Measurements from ENCODE around the gene CCDC149. TPM values are rescaled to one million over a fixed set of nuclear protein-coding genes. Genes with fewer than 3 reads are reported as not detected.

The CCDC149 gene
- total RNA-seq, 1 experiment from 2014 or later, result 12.7 TPM

GRCh38 chr4:24798036-24798610 lies 114.7 kb downstream of the CCDC149 start:
- CTCF ChIA-PET, result no interaction called here
- H3K27me3 Mint-ChIP-seq (ENCODE audit: insufficient read depth, unreplicated experiment), result no peaks in the 10 kb centered on the region

DNA sequence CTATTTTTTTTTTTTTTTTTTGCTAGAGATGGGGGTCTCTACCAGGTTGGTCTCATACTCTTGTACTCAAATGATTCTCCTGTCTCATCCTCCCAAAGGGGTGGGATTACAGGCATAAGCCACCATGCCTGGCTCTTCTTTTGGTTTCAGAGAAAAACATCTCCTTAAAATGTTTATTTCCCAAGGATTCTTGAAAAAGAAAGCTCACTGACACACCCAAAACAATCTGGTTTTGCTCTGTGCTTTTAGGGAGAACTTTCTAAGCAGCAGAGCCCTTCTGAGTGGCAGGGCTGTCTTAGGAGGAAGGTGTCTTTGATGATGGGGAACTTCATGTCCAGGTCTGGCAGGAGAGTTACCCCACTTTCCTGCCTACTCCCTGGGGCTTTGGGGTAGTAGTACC lies 116.2 kb downstream of the CCDC149 start:
- TF ChIP-seq, protein P1, sequence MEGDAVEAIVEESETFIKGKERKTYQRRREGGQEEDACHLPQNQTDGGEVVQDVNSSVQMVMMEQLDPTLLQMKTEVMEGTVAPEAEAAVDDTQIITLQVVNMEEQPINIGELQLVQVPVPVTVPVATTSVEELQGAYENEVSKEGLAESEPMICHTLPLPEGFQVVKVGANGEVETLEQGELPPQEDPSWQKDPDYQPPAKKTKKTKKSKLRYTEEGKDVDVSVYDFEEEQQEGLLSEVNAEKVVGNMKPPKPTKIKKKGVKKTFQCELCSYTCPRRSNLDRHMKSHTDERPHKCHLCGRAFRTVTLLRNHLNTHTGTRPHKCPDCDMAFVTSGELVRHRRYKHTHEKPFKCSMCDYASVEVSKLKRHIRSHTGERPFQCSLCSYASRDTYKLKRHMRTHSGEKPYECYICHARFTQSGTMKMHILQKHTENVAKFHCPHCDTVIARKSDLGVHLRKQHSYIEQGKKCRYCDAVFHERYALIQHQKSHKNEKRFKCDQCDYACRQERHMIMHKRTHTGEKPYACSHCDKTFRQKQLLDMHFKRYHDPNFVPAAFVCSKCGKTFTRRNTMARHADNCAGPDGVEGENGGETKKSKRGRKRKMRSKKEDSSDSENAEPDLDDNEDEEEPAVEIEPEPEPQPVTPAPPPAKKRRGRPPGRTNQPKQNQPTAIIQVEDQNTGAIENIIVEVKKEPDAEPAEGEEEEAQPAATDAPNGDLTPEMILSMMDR (IDR thresholded peaks at IDR 0.05; ENCODE audit: unreplicated experiment), result no peak
- H3K27me3 Mint-ChIP-seq (ENCODE audit: insufficient read depth, unreplicated experiment), result no peaks in the 10 kb centered on the region
- BruUV-seq (replicated peaks), result no TSS peak
- DNase-seq (ENCODE audit: unreplicated experiment), result no peak
- no peaks in the 10 kb centered on the region for H3K36me3 Mint-ChIP-seq (ENCODE audit: insufficient read depth, unreplicated experiment)
- no peaks in the 10 kb centered on the region for H3K4me1 Mint-ChIP-seq (ENCODE audit: insufficient read depth, unreplicated experiment)
- intact Hi-C loops (cut with micrococcal nuclease), result no loop called here
- no peaks in the 10 kb centered on the region for H3K9me3 Mint-ChIP-seq (ENCODE audit: unreplicated experiment)
- no peak overlapping the region for H3K27ac Mint-ChIP-seq (ENCODE audit: low read depth, unreplicated experiment)
- POLR2A ChIA-PET, result no interaction called here
- CTCF ChIA-PET, result interaction anchor here (0.5 to 3.3 kb wide), 7 partner anchors 17 to 1648 kb away, joined by 3 to 10 read pairs (median 4); no protein-coding TSS in a partner anchor
- no peak overlapping the region for H3K4me3 Mint-ChIP-seq (ENCODE audit: unreplicated experiment)

More at GRCh38 chr4:24798036-24798610, 114.7 kb downstream of the CCDC149 start:
- TF ChIP-seq, protein P1 (IDR thresholded peaks at IDR 0.05; ENCODE audit: unreplicated experiment), result no peak
- H3K27ac Mint-ChIP-seq (ENCODE audit: low read depth, unreplicated experiment), result no peak overlapping the region
- intact Hi-C loops (cut with micrococcal nuclease), result no loop called here
- no peak for DNase-seq (ENCODE audit: unreplicated experiment)
- H3K4me1 Mint-ChIP-seq (ENCODE audit: insufficient read depth, unreplicated experiment), result no peaks in the 10 kb centered on the region
- no TSS peak for BruUV-seq (replicated peaks)
- no peak overlapping the region for H3K4me3 Mint-ChIP-seq (ENCODE audit: unreplicated experiment)
- POLR2A ChIA-PET, result interaction anchor here (0.5 to 0.6 kb wide), 2 partner anchors 42 to 150 kb away, joined by 3 to 5 read pairs; no protein-coding TSS in a partner anchor
- no peaks in the 10 kb centered on the region for H3K9me3 Mint-ChIP-seq (ENCODE audit: unreplicated experiment)
- H3K36me3 Mint-ChIP-seq (ENCODE audit: insufficient read depth, unreplicated experiment), result no peaks in the 10 kb centered on the region

- TF ChIP-seq, protein P1 (IDR thresholded peaks at IDR 0.05; ENCODE audit: unreplicated experiment), result no peak
- no peaks in the 10 kb centered on the region for H3K27me3 Mint-ChIP-seq (ENCODE audit: insufficient read depth, unreplicated experiment)
- H3K27ac Mint-ChIP-seq (ENCODE audit: low read depth, unreplicated experiment), result no peak overlapping the region
- CTCF ChIA-PET, result interaction anchor here (0.6 to 3.3 kb wide), 4 partner anchors 18 to 1648 kb away, joined by 3 to 10 read pairs (median 4); no protein-coding TSS in a partner anchor
- no peak overlapping the region for H3K4me3 Mint-ChIP-seq (ENCODE audit: unreplicated experiment)
- BruUV-seq (replicated peaks), result no TSS peak
- H3K9me3 Mint-ChIP-seq (ENCODE audit: unreplicated experiment), result no peaks in the 10 kb centered on the region
- POLR2A ChIA-PET, result no interaction called here
- no peak for DNase-seq (ENCODE audit: unreplicated experiment)
- intact Hi-C loops (cut with micrococcal nuclease), result no loop called here
- H3K36me3 Mint-ChIP-seq (ENCODE audit: insufficient read depth, unreplicated experiment), result no peaks in the 10 kb centered on the region
- H3K4me1 Mint-ChIP-seq (ENCODE audit: insufficient read depth, unreplicated experiment), result no peaks in the 10 kb centered on the region
Observed at GRCh38 chr4:24795666-24796381, 117.0 kb downstream of the CCDC149 start.

GRCh38 chr4:24794916-24795665 lies 117.8 kb downstream of the CCDC149 start, which contains the start of gene SOD3:
SOD3 (plus strand) TSS chr4:24795573; CDS start chr4:24799522, 3,949 bp downstream.
- no peak within 1 kb of the TSS for H3K4me3 Mint-ChIP-seq (ENCODE audit: unreplicated experiment)
- no peak for DNase-seq (ENCODE audit: unreplicated experiment)
- no peaks in the 10 kb centered on the region for H3K9me3 Mint-ChIP-seq (ENCODE audit: unreplicated experiment)
- BruUV-seq (replicated peaks), result no TSS peak
- ChIA-PET CTCF (interaction anchor here (0.7 to 3.3 kb wide), 8 partner anchors 19 to 956 kb away, joined by 3 to 14 read pairs (median 4); no protein-coding TSS in a partner anchor), POLR2A (no interaction called here)
- no peak within 1 kb of the TSS for H3K27ac Mint-ChIP-seq (ENCODE audit: low read depth, unreplicated experiment)
- intact Hi-C loops (cut with micrococcal nuclease), result no loop called here
- H3K27me3 Mint-ChIP-seq (ENCODE audit: insufficient read depth, unreplicated experiment), result no peaks in the 10 kb centered on the region
- no peaks in the 10 kb centered on the region for H3K4me1 Mint-ChIP-seq (ENCODE audit: insufficient read depth, unreplicated experiment)
- no peaks in the 10 kb centered on the region for H3K36me3 Mint-ChIP-seq (ENCODE audit: insufficient read depth, unreplicated experiment)
- TF ChIP-seq, protein P1 (IDR thresholded peaks at IDR 0.05; ENCODE audit: unreplicated experiment), result no peak

All from MCF 10A (cell line).